GM21825 (cell line): Measurements from ENCODE around the gene RBBP5.

Experiments
- ATAC-seq: cut with Tn5 transposase; IDR thresholded peaks from one replicate; pipeline ENCODE4 v1.9.1; 2021; ENCODE audit warnings: mild to moderate bottlenecking, moderate library complexity; ENCODE audit not compliant: unreplicated experiment

The RBBP5 gene

DNA sequence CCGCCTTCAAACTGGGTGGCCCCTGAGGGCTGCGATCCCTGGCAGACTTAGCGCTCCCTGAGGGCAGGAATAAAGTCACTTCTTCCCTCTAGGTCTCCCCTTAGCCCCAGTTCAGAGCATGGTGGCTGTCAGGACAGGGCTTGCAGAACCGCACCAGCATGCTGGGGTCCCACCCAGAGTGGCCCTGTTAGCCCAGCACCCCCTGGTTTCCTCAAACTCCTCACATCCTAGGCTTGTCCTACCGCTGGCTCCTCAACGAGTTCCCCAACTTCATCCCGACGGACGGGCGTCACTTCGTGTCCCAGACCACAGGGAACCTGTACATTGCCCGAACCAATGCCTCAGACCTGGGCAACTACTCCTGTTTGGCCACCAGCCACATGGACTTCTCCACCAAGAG lies 62.9 kb downstream of the RBBP5 start:
- ATAC-seq: no peak

DNA sequence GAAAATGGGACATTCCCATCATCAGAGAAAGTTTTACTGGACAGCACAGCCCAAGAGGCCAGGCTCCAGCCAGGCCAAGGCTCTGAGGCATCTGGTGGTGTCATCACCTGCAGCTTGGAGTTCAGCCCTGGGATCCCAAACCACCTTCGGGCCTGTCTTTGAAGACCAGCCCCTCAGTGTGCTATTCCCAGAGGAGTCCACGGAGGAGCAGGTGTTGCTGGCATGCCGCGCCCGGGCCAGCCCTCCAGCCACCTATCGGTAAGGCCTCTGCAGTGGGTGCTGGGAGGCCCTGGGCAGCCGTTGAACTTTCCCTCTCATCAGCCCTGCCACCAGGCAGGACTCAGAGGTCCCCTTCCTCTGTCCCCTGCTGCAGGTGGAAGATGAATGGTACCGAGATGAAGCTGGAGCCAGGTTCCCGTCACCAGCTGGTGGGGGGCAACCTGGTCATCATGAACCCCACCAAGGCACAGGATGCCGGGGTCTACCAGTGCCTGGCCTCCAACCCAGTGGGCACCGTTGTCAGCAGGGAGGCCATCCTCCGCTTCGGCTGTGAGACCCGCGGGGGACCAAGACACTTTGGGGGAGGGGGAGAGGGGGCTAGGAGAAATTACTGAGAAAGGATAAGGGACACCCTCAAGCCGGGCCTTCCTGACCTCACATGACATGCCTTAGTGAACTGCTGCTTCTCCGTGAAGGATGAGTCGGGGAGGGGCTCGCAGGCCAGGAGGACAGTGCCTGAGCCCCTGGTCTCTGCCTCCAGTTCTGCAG lies 63.8 kb downstream of the RBBP5 start:
- no peak for ATAC-seq

GRCh38 chr1:205056956-205057568 lies 64.7 kb downstream of the RBBP5 start:
- no peak for ATAC-seq

DNA sequence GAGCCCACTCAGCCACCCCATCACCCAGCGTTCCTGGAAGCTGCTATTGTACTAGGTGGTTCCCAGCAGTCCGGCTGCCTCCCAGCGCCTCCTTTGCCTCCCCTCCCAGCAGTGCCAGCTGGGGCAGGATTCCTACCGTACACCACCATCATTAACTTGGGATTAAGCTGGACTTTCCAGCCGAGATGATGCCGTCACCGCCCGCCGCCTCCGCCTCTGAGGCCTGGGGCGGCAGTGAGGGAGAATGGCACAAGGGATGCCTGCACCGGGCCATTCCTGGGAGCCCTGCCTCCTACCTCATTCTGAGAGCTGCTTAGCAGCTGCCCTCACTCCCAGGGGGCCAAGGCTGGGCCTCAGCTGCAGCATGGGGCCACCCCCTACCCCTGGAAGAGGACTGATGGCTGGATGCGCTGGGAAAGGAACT lies 65.6 kb downstream of the RBBP5 start:
- no peak for ATAC-seq

DNA sequence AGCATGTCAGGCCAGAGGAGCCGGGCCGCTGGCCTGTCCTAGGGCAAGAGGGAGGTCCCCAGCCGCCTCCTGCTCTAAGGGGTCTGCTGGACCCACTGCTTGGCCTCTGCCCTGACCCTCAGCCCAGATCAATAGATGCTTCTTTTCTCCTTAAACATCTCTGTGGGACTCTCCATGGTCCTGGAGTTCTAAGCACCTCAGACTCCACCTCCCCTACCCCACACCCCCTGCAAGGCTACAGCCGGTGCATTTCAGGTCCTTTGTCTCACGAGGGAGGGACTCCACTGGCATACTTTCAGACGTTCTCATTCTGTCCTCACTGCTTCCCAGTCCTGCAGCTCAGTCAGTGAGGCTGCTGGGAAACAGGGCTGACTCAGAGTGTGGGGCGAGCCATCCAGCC lies 67.8 kb downstream of the RBBP5 start:
- ATAC-seq: no peak

GRCh38 chr1:205053296-205053695 lies 68.5 kb downstream of the RBBP5 start:
- no peak for ATAC-seq

GRCh38 chr1:205052690-205053089 lies 69.1 kb downstream of the RBBP5 start:
- ATAC-seq: no peak

GRCh38 chr1:205049479-205049878 lies 72.3 kb downstream of the RBBP5 start:
- ATAC-seq: no peak

DNA sequence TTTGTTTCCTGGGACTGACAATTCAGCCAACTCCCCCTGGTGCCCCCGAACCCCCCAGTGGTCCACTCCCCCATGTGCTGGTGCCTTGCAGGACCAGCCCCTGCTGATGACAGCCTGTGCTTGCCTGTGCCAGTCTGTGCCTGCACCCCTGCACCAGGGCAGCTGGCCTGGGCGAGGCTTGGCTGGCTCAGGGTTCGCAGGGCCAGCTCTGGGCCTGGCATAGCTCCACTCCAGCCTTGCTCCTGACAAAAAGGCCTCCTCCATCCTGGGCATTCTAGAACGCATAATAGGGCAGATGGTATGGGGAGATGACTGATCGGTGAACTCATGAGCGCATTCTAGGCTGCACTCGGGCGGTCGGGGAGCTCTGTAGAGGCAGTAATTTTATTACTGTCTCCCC lies 73.4 kb downstream of the RBBP5 start:
- no peak for ATAC-seq

GRCh38 chr1:205047764-205048231 lies 74.0 kb downstream of the RBBP5 start:
- ATAC-seq: no peak

DNA sequence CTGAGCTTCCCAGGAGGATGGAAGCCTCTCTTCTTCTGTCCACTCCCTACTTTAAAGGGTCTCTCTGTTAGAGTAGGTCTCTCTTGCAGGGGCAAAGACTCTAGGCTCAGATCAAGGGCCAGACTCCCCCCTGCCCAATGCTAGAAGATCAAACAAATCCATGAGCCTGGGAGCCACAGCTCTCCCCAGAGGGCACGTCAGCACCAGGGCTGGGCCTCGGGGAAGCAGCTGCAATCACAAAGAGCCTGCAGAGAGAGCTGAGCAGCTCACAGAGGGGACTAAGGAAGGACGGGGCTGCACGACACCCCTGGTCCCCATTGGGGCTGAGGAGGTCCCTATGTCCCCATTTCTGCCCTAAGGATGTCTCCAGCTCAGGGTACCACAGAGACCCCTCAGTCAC lies 74.9 kb downstream of the RBBP5 start:
- ATAC-seq: no peak

GRCh38 chr1:205045146-205045545 lies 76.6 kb downstream of the RBBP5 start:
- no peak for ATAC-seq

- no peak for ATAC-seq
These were observed 77.0 kb downstream of the RBBP5 start for GRCh38 chr1:205044741-205045140.

DNA sequence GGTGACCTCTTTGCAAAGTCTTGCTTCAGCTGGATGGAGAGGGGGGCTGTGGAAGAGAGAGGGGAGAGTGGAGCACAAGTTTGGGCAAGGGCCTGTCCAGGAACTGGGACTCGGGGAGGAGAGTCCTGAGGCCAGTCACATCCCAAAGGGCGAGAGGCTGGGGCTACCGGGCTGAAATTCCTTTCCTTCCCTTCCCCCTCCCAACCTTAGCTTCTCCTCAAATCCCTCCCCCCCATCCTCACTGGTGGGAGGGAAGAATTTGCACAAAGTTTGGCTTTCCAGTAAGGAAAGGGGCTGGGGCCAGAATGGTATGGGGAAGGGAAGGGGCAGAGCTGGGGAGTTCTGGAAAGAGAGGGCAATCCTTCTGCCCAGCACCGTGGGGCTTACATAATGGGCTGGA lies 77.9 kb downstream of the RBBP5 start:
- no peak for ATAC-seq

DNA sequence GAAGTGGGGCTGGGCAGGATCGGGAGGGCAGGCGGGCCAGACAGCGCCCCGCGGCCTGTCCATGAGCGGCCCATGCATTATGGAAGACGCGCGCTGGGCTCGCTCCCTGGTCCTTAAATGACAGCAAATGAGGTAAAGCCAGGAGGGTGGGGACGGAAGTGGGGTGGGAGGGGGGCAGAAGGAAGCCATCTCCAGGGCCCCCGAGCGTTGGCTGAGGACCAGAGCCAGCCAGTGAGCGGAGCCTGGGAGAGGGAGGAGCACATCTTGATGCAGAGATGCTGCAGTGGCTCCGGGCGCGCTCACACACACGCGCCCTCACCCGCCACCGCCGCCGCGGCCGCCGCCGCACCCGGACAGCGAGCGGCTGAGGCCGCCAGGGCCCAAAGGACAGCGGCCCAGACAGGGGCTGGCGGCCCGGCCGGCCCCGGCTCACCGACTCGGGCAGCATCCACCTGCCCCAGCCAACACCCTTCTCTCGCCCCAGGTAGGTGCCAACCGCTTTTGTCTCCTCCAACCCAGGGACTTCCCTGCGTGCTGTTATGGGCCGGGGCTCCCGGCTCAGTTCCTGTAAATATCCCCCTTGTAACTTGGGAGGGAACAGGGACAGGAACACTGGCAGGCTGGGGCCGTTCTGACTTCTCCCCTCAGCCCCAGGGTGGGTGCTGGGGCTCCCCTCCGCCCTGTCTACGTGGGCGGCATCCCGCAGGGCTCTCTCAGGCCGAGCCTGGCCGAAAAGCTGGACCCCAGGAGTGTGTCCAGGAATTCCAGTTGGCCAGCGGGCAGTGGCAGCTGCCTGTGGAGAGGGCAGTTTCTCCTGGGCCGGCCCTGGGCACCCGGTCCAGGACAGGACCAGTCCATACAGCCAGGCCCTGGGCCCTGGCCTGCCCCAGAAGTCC lies 78.6 kb downstream of the RBBP5 start, which contains the start of gene CNTN2:
Gene CNTN2 (plus strand): TSS at position 302 of the 896 bp plus-strand sequence. CDS start 9,974 bp downstream, outside the sequence.
- no peak for ATAC-seq

DNA sequence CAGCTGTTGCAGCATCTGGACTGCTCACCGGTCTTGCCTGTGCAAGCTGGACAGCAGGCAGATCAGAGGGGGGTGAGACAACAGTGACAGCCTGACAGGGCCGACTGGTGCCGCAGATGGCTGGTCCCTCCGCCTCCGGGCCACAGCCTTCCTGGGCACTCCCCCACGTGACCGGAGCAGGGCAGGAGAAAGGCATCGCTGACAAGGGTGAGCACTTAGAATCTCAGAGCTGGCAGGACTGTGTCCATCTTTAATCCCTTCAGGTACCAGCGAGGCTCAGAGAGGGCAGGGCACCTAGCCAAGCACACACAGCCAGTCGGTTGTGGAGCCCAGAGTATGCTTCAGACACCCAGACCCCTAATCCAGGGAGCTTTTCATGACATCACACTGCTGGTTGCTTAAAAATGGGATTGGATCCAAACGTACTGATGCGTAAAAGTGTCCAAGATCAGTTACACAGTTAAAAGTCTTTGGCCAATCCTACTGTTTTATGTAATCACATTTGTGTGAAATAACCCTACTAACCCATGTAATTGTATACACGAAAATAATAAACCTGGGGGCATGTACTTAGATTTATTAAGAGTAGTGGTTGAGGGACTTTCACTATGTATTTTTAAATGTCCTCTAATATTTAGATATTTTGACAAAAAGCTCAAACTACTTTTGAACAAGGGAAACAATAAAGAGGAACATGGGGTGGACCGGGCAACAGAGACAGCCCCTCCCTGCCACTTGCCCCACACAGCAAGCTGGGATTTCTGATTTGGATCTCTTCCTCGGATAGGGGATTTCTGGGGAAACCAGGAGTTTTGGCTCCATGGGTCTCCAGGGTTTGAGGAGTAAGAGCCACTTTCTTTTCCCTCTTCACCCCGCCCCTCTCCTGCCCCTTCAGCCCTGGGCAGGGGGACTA lies 79.5 kb downstream of the RBBP5 start:
- ATAC-seq: no peak

DNA sequence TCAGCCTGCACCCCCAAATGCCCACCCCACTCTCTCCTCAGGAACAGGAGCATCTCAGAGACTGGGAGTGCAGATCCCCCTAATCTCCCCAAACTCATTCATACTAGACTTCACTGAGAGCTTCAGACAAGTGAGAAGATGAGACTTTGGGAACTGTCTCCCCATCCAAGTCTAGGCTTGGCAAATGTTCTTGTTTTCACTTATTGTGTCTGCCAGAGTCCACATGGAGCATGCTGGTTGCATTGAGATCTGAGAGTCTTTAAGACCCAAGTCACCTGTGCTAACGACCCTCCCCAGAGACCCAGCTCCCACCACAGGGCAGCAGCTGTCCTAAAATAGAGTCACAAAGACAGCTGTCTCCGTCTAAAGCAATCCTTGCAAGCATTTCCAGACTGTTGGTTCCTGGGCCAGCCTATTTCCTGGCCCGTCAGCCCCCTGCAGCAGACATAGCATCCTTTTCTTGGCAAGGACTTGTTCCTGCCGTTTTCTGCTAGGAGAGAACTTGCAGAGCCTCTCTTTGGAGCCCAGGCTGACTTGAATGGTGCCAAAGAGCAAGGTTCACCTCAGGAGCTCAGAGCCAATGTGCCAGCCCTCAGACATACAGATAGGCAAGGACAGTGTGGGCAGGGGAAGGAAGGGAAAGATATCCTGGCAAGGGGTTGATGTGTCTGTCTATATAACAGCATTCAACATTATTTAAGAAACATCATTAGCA lies 80.6 kb downstream of the RBBP5 start:
- ATAC-seq: no peak

- no peak for ATAC-seq
These were observed 83.5 kb downstream of the RBBP5 start for GRCh38 chr1:205038132-205038786.

DNA sequence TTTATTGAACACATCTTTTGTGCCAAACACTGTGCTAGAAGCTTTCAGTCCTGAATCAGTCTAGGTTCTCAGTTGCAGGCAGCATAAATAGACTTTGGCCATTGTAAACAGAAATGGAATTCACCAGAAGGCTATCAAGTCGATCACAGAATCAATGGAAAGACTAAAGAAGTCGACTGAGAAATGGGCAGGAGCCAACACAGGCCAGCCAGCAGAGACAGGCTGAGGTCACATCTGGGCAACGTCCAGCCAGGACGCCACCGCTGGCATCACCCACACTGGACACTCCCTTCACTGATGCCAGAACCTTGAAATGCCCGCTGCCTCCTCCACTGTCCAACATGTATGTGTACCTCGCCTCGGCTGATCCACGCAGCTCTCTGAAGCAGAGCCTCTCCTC lies 84.2 kb downstream of the RBBP5 start:
- ATAC-seq: no peak
